OCI-LY3 (cell line): ENCODE measurements around the gene TANC1.

Experiments used
- H2AFZ ChIP-seq: fragments of 200-600, 300-600 bp; shearing (Covaris generic); 2 replicates; pipeline ENCODE4 v1.6.0; 2014; ENCODE audit warnings: antibody characterized with exemption, low read depth, low read length
- H3K27ac ChIP-seq: fragments of 200-600, 300-600 bp; sonication (generic); 2 replicates; pipeline ENCODE4 v1.5.1; 2014; ENCODE audit warnings: mild to moderate bottlenecking, low read length, moderate library complexity, mixed read lengths
- H3K27me3 ChIP-seq: fragments of 200-600, 300-600 bp; sonication (generic); 2 replicates; pipeline ENCODE4 v1.6.1; 2014; ENCODE audit warnings: low read depth, low read length, mixed read lengths
- H3K36me3 ChIP-seq: fragments of 200-600, 300-600 bp; sonication (generic); replicated peaks from 2 replicates; pipeline ENCODE3; 2014; ENCODE audit warnings: low read depth, low read length, mixed read lengths
- H3K4me1 ChIP-seq: fragments of 300-600, 200-600 bp; sonication (generic); 2 replicates; pipeline ENCODE4 v1.6.1; 2014; ENCODE audit warnings: low read length, mixed read lengths
- H3K4me2 ChIP-seq: fragments of 200-600, 300-600 bp; sonication (generic); 2 replicates; pipeline ENCODE4 v1.6.1; 2014; ENCODE audit warnings: low read length, mixed read lengths
- H3K4me3 ChIP-seq: fragments of 300-600, 200-600 bp; sonication (generic); 2 replicates; pipeline ENCODE4 v1.5.1; 2014; ENCODE audit warnings: antibody characterized with exemption, mild to moderate bottlenecking, low read length, moderate library complexity
- H3K79me2 ChIP-seq: fragments of 300-600, 200-600 bp; shearing (Covaris generic); 2 replicates; pipeline ENCODE4 v1.6.1; 2014; ENCODE audit warnings: mild to moderate bottlenecking, low read length, mixed read lengths
- H3K9ac ChIP-seq: fragments of 300-600, 200-600 bp; shearing (Covaris generic); 2 replicates; pipeline ENCODE4 v1.6.0; 2014; ENCODE audit warnings: mild to moderate bottlenecking, low read length, moderate library complexity
- H3K9me3 ChIP-seq: fragments of 200-600, 300-600 bp; shearing (Covaris generic); 2 replicates; pipeline ENCODE4 v1.6.1; 2014; ENCODE audit warnings: low read length, mixed read lengths; ENCODE audit not compliant: insufficient read depth
- H4K20me1 ChIP-seq: fragments of 200-600, 300-600 bp; sonication (generic); 2 replicates; pipeline ENCODE4 v1.6.1; 2016; ENCODE audit warnings: low read length, mixed read lengths; ENCODE audit not compliant: insufficient read depth
- CTCF ChIP-seq: fragments of 200-600, 300-600 bp; sonication (generic); IDR thresholded peaks from 2 replicates; pipeline ENCODE4 v1.5.1; 2014; ENCODE audit warnings: antibody characterized with exemption, low read length, low read depth
- EZH2phosphoT487 ChIP-seq: fragments of 200-600 bp; shearing (Covaris generic); IDR thresholded peaks from 2 replicates; pipeline ENCODE4 v1.6.1; 2018; ENCODE audit warnings: antibody characterized with exemption, mixed run types, low read depth

TANC1 gene

GRCh38 chr2:159096901-159097300, 128.5 kb downstream of the TANC1 start:
- Histone ChIP-seq H3K79me2 (no peaks in the 10 kb centered on the region), H3K27ac (no peak overlapping the region), H3K9ac (no peak overlapping the region), H3K36me3 (no peaks in the 10 kb centered on the region), H3K27me3 (no peaks in the 10 kb centered on the region), H3K9me3 (peaks cover 8% of the 10 kb centered on the region; the same call in 1 of the 2 replicates), H3K4me2 (no peak overlapping the region), H2AFZ (no peak overlapping the region), H3K4me3 (no peak overlapping the region), H4K20me1 (no peaks in the 10 kb centered on the region), H3K4me1 (no peaks in the 10 kb centered on the region; the same call in 1 of the 2 replicates)
- TF ChIP-seq CTCF: no peak
- no peak for TF ChIP-seq EZH2phosphoT487

- Histone ChIP-seq H2AFZ (no peak overlapping the region), H3K27ac (no peak overlapping the region), H3K27me3 (no peaks in the 10 kb centered on the region), H3K36me3 (no peaks in the 10 kb centered on the region), H3K9ac (no peak overlapping the region), H3K4me2 (no peak overlapping the region), H3K9me3 (peaks cover 8% of the 10 kb centered on the region; the same call in 1 of the 2 replicates), H3K79me2 (no peaks in the 10 kb centered on the region), H4K20me1 (no peaks in the 10 kb centered on the region), H3K4me3 (no peak overlapping the region), H3K4me1 (no peaks in the 10 kb centered on the region; the same call in 1 of the 2 replicates)
- TF ChIP-seq EZH2phosphoT487 (no peak), CTCF (no peak)
Measured at GRCh38 chr2:159098361-159098760, 129.9 kb downstream of the TANC1 start.

- Histone ChIP-seq H2AFZ (no peak overlapping the region), H3K4me1 (no peaks in the 10 kb centered on the region; the same call in 1 of the 2 replicates), H3K9me3 (peaks cover 8% of the 10 kb centered on the region; the same call in 1 of the 2 replicates), H3K27me3 (no peaks in the 10 kb centered on the region), H3K4me3 (no peak overlapping the region), H4K20me1 (no peaks in the 10 kb centered on the region), H3K4me2 (no peak overlapping the region), H3K27ac (no peak overlapping the region), H3K36me3 (no peaks in the 10 kb centered on the region), H3K9ac (no peak overlapping the region), H3K79me2 (no peaks in the 10 kb centered on the region)
- no peak for TF ChIP-seq EZH2phosphoT487
- TF ChIP-seq CTCF: no peak
Measured at GRCh38 chr2:159098921-159099411, 130.5 kb downstream of the TANC1 start.

GRCh38 chr2:159101755-159102489, 133.5 kb downstream of the TANC1 start:
- H3K9me3 ChIP-seq: 0 out of 2 replicates have a peak, but pooled peaks cover 2% of the 10 kb centered on the region
- no peak for TF ChIP-seq CTCF
- H3K36me3 ChIP-seq: no peaks in the 10 kb centered on the region
- H3K4me1 ChIP-seq: no peaks in the 10 kb centered on the region; the same call in 1 of the 2 replicates
- no peak overlapping the region for H3K27ac ChIP-seq
- H3K27me3 ChIP-seq: no peaks in the 10 kb centered on the region
- H3K79me2 ChIP-seq: no peaks in the 10 kb centered on the region
- H3K4me3 ChIP-seq: no peak overlapping the region
- no peak overlapping the region for H2AFZ ChIP-seq
- H3K4me2 ChIP-seq: no peak overlapping the region
- H4K20me1 ChIP-seq: no peaks in the 10 kb centered on the region
- H3K9ac ChIP-seq: no peak overlapping the region
